ENCODE data around the gene GALNT14.

Gene GALNT14

DNA sequence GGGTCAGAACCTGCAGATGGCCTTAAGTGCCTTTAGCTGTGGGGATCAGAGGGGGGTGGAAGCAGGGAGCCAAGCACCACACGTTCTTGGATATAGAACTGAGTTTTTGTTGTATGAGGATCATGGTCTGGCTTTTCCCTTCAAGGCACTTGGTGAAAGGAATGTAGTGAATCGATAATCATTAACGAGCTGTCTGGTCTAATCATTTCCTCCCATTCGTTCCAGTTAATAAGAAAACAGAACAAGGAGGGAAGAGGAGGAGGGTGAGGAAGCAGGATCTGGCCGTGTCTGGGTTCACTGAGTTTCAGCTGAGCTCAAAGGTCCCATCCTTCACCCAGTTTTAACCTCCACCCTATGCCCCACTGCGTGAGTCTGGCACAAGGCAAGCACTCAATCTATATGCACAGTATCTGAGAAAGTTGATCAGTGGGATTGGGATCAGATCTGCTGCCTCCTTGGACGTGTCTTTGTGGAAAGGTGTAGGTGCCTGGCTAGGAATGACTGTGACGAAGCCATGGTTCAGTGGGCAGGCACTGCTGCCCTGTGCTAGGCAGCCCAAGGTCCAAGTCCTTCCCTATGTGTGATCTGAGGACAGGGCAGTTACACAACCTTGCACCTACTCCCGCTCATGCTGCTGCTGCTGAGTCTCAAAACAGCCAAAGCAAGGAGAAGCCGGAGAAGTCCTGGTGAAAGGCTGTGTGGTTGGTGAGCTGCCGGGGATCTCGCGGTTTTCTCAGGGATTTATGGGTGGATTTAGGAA lies 54.8 kb downstream of the GALNT14 start:
- no peak for DNase-seq

DNA sequence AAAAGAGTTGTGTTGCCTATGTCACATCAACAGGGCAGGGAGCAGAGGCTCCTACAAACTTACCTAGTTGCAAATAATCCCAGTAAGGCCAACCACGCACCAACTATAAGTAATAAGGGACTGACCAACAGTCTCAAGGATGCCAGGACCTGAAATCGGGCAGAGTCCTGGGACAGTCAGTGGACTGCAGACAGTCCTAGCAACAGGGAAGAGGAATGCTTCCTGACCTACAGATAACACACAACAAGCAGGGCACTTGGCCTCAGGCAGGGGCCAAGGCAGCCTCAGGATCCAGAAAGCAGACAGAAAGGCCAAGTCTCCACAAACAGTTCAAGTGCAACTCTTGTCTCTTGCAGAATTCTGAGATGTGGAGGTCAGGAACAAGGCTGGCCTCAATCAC lies 56.2 kb downstream of the GALNT14 start:
- no peak for DNase-seq

DNA sequence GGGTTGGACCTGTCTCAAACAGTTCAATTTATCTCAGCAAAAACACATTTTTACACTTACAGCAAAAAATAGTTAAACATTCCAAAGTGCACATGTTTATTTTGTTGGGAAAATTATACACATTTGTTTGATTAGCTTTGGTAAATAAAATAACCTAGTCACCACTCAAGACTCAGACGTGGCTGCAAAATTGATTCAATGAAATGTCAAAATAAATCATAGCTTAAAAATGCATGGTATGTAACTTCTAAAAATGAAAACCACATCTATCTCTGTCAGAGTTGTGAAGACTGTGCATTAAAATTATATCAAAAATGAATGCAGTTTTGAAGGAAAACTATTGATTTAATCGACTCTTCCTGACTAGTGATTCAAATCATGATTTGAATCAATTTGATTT lies 56.7 kb downstream of the GALNT14 start:
- DNase-seq: no peak

DNA sequence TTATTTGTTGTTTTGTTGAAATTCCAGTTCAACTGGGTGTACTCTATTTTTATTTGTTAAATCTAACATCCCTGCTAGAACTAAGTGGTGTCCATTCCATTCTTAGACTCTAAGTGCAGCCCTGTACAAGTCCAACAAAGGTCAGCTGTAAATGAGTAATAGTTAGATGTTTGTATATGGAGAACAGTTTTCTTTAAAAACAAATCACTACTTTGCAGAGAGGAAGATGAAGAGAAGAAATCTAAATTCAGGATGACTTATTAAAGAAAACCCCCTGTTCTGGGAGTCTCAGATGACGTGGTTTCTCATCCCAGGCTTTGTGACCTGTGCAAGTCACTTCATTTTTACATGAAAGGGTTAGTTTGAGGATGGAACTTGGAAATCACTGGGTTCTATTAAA lies 57.9 kb downstream of the GALNT14 start:
- DNase-seq: no peak

DNA sequence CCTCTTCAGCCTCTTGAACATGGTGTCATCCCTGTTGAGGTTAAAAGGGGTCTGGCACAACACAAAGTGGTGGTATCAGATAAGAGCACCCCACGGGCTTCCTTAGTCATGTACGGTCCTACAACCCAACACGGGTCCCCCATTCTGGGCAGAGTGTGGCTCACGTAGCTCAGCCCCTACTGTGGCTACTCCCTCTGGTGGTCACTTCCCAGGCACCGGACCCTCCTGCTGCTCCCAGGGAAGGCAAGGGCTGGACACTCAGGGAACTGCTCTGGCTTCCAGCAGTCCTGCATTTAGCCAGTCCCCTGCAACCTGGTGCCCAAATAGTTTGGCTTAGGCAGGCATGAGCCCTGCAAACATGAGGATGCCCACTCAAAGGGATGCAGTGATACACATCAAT lies 58.6 kb downstream of the GALNT14 start:
- no peak for DNase-seq

DNA sequence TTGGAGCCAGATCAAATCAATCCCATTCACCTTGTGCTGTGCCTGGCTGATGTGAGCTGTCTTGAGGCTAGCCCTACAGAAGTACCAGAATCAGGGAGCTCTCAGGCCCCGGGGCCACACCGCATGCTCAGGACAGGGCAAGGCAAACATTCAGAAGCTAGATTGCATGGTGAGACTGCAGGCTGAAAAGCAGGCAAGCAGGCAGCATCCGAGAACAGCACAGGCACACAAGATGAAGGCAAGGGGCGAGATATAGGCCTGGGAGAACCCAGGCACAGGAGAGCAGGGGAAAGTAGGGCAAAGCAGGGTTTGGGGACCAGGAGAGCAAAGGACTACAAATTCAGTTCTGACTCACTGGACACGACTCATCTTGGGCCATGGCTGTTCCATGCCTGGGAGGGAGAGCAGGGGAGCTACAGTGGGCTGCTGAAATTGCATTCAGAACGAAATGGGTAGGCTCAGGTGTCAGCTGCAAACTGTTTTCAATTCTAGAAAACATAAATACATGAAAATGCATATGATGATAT lies 59.6 kb downstream of the GALNT14 start:
- no peak for DNase-seq

DNA sequence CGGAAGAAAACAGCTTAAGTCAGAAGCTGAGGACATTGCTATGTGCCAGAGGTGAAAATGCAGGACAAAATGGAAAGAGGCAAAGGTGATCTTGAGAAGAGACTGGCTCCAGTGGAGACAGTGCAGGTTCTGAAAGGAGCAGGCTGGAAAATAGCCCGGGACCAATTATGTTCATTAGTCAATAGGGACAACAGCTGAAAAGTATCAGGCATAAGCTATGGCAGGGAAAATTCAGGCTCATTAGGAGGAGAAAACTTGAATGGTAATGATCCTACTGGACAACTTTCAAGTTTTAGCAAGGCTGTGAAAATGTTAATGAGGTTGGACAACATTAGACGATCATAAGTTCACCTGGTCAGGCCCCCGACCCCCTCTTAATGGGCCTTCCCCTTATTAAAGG lies 60.2 kb downstream of the GALNT14 start:
- no peak for DNase-seq

DNA sequence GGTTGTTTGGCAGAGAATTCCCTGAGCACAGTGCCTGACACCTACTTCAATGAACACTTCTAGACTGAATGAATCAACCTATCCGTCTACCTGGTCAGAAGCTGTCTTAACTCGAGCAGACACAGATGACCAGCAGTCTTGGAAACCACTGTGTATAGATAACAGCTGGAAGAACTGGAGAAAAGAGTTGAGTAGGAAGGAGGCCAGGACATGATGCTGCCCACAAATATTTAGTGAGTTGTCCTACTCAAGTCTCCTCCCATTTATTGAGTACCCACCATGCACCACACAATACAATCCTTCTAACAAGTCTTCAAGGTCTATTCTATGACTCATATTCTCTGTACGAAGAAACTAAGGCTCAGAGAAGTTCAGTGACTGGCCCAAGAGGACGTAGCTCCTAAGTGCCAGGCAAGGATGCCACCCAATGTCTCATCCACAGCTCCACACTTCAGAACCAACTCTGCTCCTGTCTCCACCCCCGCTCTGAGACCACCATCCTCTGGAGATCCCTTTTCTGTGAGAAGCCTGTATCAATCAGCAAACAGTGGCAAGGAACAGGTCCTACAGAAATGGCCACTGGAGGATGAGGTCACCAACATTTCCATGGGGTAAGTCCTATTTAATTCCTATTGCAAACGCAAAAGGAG lies 62.2 kb downstream of the GALNT14 start:
- no peak for DNase-seq

DNA sequence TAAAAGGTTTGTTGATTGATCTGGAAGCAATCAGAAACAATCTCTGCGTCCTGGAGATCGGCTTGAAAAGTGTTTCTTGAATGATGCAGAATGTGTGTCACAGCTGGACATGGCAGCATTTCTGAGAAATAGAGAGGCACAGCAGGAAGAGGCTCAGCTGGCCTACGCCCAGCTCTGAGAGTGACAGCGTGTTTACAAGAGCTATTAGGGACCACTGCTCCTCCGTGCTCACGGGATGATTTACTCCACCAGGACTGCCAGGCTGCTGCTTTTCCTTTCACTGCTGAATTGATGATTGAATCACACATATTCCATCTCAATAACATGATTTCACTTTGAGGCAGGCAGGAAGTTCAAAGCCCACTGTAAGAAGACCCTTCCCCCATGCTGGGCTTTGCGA lies 62.8 kb downstream of the GALNT14 start:
- DNase-seq: no peak

DNA sequence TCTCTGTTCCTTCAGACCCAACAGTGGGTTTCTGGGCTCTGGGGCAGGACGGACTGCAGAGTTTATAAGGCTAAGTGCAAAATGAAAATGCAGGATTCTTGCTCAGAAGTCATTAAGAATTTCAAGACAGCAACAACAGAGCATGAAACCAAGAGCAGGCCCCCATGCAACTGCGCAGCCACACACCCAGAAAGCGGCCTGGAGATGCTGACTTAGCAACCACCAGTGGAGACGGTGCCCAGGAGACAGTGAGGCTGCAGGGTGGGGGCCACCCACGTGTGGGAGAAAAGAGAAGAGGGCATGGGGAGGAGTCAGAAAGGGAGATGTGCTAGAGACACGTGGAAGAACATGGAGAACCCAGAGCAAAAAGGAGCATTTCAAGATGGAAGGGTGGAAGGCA lies 66.5 kb downstream of the GALNT14 start:
- DNase-seq: no peak

DNA sequence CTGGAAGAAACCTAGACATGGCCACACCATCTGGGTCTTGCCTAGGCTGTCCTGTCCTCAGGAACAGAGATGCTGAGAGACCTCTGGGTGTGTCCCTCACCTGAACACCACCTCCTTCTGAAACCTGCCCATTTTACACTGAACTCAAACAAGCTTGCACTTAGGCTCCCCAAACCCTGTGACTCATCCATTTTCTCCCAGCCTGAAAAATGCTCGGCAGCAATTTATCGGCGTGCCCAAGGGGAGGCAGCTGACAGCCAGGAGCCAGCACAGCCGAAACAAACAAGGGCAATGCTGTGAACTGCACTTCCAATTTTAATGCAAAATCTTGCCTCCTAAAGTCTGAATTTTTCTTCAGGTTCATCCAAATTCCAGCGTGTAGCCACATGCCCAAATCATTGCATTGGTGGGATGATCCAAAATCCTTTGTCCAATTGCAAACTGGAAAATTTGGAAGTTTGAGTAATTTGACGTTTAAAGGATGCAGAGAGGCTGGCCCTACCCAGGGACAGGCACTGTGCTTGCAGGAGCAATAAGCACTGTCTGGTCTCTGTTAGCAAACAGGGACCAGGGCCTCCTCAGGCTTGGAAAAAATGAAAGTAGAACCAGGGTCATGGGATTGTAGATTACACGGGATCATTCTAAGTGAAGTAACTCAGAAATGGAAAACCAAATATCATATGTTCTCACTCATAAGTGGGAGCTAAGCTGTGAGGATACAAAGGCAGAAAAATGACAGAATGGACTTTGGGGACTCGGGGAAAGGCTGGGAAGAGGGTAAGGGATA lies 67.7 kb downstream of the GALNT14 start:
- DNase-seq: no peak

DNA sequence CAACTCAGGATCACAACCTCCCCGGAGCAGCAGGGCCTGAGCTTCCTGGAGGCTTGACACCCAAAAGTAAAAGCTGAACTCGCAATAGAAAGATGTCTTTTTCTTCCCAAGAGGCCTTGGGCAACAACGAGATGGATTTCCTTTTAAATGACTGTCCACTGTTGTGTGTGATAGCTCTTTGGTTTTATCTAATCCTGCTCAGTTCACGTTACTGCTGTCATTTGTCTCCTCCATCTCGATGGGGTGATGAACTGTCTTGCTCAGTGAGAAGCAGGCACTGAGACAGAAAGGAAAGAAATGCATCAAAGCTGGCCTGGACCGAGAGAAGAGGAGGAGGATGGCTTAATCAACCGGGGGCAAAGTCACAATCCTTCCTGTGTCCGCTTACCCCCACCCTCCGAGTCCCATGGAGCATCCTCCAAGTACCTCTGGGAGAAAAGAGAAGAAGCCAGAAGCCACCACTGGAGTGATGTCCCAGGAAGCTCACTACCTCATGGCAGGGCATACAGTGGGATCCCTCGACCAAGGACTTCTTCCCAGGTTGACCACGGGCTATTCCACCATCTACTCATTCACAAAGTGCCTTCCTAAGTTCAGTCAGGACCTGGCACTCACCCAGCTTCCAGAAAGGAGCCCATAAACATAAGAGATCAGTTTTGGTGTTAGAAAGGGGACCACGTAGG lies 68.5 kb downstream of the GALNT14 start:
- no peak for DNase-seq

DNA sequence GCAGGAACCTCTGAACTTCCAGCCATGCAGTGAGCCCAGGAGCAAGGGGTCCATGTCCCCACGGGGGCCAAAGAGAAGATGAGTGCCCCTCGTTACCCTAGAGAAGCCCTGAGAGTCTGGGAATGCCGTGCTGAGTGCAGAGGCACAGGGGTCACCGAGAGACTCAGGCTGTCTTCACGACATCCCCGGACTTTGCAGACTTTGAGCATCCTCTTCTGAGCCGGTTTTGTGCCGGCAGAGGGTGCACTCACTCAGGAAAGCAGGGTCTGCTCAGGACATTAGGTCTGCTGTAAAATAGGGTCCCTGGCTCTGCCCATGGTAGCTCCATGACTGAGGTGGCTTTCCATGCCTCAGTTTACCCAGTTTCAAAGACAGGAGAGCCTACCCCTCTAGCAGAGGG lies 71.0 kb downstream of the GALNT14 start:
- DNase-seq: no peak

DNA sequence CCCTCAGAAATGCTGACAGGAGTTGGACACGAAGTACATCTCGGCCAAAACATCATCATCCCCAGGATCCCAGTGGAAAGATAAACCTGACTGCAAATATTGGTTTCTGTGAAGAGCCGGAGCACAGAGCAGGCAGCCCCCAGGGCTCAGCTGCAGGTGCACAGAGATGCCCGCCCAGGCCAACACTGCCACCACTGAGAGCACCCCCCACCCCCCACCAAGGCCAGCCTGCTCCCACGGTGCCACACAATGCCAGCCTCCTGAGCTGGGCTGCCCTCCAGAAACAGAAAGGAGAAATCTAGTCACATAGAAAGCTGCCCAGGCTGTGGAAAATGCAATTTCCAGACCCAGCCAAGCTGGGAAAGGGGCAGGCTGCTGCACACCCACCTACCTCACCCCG lies 71.7 kb downstream of the GALNT14 start:
- DNase-seq: no peak

DNA sequence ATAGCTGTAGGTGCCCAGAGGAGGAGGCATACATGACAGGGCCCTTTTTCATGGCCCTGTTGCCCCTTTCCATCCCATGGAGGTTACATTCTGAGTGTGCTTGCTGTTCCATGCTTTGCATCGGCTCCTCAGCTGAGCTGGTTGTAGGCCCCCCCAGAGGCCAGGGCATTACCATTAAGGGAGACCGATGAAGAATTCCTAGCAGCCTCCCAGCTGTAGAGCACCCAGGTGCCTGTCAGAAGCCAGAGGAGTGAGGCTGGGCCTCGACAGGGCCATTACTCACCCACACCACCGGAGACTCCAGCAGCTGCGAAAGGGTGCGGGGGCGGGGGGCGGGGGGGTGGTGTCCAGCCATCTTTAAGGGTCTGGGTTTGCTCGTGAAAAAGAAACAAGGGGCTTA lies 72.2 kb downstream of the GALNT14 start:
- no peak for DNase-seq

DNA sequence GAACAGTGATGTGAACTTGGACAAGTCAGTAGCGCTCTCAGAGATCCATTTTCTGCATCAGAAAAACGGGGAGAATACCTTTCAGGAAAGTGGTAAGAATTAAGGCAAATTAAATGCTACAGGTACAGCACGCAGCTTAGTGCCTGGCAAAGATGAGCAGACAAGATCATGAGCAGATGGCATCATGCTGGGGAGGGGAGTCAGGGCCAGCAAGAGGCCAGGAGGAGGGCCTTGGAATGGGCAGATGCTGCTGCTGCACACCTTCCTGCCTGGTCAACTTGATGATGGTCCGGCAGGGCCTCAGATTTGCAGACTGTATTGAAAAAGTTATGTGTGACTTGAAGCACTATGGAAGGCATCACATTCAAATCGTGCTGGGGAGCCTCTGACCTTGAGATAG lies 72.9 kb downstream of the GALNT14 start:
- DNase-seq: no peak

DNA sequence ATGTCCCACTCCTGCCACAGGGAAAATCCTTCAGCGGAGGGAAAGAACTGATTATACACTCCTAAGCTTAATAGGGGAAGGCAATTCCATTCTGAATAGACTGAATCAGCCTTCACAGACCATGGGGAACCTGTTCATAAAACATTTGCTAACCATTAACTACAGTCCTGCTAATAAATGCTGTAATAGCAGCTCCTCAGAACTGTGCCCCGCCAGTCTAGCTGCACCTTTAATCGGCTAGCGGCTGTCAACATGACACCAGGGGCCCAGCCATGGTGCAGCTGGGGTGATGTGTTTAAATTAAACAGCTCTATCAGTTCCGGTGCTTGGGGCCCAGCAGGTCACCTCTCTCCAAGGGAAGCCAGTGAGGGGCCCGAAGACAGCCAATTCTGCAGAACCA lies 77.8 kb downstream of the GALNT14 start:
- no peak for DNase-seq

DNA sequence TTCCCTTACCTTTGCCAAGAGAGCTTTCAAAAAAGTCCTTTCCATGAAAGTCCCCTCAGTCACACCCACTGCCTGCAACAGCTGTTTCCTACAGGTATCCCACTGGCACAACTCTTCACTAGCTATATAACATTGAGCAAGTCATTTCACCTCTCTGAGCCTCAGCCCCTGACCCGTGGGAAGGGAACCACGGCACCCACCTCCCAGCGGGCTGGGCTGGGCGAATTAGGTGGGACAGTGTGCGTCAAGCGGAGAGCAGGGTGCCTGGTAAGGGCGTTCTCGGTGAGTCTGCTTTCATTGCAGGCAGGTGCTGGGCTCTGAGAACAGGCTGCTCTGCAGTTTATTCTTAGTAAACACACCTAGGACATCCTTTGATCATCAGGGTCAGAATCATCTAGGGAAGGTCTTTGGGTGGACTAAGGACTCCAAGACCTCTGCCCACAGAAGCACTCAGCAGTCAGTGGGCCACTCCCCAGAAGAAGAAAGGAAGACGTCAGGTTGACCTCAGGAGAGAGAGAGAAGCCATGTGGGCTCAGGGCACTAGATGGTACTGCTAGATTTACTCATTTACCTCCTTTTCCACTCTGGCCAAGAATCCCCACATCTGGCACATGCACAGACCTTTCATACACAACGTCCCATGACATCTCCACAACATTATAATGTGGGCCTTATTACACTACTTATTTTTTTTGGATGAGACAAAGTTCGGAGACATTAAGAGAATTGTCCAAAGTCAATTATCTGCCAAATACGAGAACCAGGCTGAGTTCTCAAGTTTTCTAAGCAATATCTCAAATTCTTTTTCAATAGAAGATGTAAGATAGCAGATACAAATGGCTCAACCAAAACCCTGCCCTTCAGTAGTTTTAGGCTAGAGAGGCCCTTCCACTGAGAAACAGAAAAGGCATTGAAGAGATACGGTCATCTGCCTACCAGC lies 79.9 kb downstream of the GALNT14 start:
- DNase-seq: no peak

DNA sequence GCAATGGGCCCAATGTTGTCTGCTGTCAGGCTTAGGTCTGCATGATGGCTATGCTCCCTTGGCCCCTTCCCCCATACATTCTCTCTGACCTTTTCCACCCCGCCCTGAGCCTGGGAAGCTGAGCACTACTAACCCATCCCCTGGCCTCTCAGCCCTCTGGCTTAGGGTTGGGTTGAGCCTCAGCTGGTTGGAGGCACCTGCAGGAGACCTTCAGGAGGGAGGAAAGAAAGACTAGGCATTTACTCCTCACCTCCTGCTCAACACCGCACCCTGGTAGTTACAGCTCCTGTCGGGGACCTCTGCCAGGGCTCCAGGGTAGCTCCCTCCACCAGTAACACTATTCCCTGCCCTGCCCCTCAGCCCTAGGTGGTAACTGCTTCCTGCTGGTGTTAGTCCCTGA lies 80.5 kb downstream of the GALNT14 start:
- no peak for DNase-seq

DNA sequence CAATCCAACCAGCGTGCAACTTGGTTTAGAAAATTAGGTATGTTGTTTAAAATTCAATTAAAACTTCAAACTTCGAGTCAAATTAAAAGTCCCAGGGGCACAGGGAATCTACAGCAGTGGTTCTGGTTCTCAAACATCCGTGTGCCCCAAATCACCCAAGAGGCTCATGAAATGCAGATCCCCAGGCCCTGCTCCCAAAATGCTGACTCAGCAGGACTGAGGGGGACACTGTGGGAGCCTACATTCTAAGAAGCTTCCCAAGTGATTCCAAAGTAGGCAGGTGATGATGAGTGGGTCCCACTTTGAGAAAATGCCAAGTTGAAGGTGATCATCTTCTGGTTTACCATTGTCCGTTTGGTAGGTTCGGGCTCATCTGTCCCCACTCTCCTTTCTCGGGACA lies 82.3 kb downstream of the GALNT14 start:
- DNase-seq: no peak

DNA sequence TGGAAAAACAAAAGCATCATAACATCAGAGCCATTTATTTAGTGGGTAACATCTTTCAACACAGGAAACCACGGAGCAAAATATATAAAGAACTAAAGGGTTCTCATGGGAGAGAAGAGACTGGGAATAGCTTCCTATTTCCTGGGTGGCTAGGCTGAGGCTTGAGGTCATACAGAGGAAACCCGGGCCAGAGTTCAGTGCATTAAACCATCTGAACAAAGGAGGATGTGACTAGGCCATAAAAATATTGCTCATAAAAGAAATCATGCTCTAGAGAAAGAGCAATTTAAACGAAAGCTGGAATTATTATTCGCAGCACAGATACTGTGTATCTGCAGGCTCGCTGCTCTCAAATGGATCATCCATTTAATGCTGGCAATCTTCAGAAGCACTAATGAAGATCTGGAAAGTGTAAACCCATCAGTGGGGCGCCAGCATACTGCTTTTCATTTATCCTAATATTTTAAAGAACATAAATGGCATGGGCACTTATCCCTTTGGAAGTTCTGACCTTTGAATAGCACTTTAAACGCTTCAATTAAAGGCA lies 83.3 kb downstream of the GALNT14 start:
- DNase-seq: no peak
